Right lung (tissue), 5 donors: Measurements from ENCODE around the gene LIF. TPM values are rescaled to one million over a fixed set of nuclear protein-coding genes. Genes with fewer than 3 reads are reported as not detected.

ENCODE experiments used
- DNase-seq, 2 donors: peaks; one replicate each; pipeline ENCODE4 v3.0.0-alpha.2; 2013
- polyA plus RNA-seq, 5 donors: library from polyadenylated mRNA; unstranded; fragments of 120-200 nt; gene quantifications; one replicate each; pipeline versions ENCODE4 v1.2.1 to v1.2.3, GENCODE V29; 2013; ENCODE audit warnings: inconsistent platforms in 1 of 5, low replicate concordance in 1 of 5; ENCODE audit not compliant: insufficient read length in 5 of 5, insufficient read depth in 1 of 5

Gene LIF
- polyA plus RNA-seq, 5 donors: 1.4 to 2.5 (median 1.7) TPM

GRCh38 chr22:30265131-30265720 is 18.7 kb upstream of the LIF start:
- DNase-seq: no peak

- no peak for DNase-seq
Observed at GRCh38 chr22:30263883-30264282, 17.3 kb upstream of the LIF start.

- DNase-seq: peak in 1 of 2 donors; percentile 61
Observed at GRCh38 chr22:30262917-30263741, 16.6 kb upstream of the LIF start.

DNA sequence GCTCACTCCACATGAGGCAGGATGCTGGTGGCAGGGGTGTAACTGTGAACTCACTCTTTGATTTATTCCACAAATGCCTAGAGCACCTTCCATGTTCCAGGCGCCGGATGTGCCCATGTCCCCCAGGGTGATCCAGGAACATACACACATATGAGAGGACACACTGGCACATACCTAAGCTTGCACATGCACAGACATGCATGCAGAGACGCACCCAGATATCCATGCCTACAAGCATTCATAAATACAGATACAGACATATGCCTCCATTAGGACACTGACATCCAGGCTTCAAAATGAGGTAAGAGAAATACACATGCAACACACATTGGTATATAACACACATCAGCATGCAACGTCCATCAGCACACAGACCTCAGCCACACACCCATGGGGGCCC is 15.6 kb upstream of the LIF start:
- DNase-seq: no peak

DNA sequence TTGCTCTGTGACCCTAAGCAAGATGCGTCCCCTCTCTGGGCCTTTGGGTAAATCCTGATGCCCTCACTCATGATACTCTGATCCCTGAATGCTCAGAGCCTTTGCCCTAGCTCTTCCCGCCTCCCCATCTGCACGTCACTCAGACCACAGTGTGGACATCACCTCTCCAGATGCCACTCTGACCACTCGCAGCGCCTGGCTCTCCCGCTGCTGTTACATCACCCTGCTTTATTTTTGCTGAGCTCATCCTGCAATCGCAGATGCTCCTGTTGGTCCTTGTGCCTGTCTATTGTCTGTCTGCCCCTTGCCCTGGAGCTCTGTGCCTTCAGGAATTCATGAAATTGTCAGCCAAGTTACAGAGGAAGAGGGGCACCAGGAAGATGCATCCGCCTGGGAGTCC is 14.6 kb upstream of the LIF start:
- no peak for DNase-seq

DNA sequence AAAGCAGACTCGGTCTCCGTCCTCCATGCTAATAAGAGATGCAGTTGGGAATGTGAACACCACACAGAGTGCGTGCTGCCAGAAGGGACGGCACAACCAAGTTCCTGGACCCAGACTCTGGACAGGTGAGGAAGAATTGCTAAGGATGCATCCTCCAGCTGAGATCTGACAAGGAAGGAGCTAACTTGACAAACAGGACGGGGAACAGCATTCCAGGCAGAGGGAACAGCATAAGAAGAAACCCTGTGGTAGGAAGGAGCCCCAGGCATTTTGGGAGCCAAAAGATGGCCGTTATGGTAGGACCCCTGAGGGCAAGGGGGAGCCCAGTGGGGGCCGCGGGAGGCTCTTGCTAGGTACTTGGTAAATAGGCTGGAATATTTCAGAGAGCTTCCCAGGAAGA is 14.1 kb upstream of the LIF start:
- no peak for DNase-seq

DNA sequence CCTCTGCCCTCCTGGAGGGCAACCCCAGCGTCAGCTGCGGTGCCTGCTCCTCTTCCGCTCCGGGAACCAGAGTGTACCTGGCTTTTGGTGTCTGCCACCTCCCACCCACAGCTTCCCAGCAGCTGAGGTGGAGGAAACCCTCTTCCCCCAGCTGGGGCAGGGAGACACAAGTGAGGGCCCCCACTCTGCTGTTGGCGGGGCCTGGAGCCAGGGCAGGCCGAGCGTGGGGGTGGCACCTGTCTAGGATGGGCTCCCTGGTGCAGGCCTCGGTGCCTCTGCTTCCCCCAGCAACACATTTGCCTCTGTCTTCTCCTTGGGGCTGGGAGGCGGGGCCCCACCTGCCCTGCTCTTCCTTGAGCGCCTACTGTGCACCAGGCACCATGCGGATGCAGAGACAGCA is 13.7 kb upstream of the LIF start:
- DNase-seq: no peak

DNA sequence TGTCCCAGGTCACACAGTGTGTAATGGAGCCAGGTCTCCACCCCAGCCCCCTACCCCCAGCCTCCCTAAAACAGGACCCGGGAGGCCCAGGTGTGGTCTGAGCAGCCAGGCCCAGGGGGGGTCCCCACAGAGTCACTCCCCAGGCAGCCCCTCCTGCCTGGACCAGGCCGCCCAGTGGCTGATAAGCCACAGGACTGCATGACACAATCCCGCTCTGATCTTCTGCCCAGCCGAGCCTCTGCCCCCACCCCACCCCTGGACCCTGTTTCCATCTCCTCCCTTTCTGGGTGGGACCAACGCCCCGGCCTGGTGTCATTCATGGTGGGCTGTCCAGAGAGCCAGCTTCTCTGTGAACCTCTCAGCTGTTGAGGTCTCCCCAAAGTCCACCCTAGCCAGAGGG is 7.8 kb upstream of the LIF start:
- DNase-seq: no peak

DNA sequence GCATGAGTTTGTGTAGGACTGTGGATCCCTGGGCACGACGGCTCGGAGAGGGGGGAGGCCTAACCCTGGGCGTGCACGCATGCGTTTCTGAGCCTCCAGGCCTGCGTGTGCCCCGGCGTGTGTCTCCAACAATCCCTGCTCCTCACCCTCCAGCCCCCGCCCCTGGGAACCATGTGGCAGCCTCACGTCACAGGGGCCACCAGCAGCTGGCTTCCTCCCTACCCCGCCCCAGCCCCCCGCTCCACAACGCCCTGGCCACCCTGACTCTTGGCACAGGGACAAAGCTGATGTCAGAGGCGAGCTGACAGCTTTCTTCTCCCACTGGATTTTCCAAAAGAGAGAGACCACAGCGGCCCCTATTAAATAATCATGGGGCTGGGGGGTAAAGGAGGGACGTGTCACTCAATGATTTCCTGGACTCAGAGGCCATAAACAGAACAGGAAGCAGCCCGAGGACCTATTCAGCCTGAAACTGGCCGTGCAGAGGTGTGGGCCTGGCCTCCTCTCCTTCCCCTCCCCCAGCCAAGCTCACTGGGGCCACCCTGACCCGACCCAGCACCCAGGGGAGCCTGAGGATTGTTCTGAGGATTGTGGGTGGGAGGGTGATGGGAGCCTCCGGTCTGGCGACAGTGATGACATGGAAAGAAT is 6.8 kb upstream of the LIF start:
- peak; percentile 83 to 90 for DNase-seq

DNA sequence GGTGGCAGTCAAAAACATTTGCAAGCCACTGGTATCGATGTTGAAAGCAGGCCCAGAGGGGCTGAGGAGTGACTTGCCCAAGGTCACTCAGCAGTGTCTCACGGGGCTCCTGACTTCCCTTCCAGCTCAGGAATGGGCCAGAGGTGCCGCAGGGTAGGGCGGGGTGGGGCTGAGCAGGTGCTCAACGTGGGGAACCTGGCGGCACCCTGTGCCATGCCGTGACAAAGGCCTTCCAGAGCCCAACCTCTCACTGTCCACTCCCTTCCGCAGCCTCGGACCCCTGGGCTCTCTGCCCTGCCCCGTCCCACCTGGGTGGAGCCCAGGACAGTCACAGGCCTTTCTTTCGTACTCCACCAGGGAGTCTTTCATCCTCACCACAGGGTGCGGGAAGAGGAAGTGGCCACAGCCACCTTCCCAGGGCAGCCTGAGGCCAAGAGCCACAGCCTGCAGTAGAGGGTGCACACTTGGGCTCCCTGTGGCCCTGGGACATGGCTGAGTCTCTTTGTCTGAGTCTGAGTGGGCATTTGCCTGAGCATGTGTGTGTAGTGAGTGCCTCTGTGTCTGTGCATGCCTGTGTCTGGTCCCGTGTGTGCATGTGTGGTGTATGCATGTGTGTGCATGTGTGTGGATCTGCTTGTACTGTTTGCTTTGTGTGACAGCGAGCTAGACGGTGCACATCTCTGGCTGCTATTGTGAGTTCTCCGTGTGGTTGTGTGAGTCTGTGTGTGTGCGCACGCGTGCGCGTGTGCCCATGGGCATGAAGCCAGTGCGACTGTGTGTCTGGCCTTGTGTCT is 6.0 kb upstream of the LIF start:
- no peak for DNase-seq

DNA sequence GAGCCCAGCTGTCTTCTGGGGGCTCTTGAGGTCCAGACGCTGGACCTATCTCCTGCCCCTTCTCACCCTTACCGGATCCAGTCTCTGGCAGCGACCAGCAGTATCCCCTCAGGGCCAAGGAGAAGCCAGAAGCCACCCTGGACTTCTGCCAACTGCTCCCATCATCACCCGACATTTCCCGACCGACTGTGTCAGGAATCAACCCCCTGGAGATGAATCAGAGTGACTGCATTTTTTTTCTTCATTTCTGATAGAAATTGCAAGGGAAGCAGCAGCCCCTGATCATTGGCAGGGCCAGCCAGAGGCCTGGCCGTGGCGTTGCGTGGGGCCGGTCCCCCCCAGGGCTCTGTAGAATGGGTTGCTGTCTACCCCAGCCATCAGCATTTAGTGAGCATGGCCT is 5.2 kb upstream of the LIF start:
- DNase-seq: no peak

GRCh38 chr22:30250661-30251267 is 4.2 kb upstream of the LIF start:
- DNase-seq: no peak

DNA sequence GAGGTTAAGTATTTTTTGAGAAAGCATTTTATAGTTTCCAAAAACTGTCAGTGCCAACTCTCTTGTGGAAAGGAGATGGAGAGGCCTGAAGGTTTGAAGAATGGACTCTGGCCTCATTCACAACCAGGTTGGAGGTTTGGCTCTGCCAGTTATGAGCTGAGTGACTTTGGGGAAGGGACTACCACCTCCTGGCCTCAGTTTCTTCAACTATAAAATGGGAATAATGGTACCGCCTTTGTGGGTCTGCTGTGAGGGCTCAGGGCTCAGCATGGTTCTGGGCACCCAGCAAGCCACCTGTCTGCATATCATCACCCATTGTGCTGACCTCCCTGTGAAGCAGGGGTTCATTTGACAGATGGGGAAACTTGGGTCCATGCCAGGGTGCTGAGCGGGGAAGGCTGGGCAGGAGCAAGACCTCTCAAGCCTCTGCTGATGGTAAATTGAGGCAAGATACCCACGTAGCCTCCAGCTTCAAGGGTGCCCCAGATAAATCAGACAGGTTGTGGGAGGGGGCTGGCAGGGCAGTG is 3.5 kb upstream of the LIF start:
- DNase-seq: no peak

DNA sequence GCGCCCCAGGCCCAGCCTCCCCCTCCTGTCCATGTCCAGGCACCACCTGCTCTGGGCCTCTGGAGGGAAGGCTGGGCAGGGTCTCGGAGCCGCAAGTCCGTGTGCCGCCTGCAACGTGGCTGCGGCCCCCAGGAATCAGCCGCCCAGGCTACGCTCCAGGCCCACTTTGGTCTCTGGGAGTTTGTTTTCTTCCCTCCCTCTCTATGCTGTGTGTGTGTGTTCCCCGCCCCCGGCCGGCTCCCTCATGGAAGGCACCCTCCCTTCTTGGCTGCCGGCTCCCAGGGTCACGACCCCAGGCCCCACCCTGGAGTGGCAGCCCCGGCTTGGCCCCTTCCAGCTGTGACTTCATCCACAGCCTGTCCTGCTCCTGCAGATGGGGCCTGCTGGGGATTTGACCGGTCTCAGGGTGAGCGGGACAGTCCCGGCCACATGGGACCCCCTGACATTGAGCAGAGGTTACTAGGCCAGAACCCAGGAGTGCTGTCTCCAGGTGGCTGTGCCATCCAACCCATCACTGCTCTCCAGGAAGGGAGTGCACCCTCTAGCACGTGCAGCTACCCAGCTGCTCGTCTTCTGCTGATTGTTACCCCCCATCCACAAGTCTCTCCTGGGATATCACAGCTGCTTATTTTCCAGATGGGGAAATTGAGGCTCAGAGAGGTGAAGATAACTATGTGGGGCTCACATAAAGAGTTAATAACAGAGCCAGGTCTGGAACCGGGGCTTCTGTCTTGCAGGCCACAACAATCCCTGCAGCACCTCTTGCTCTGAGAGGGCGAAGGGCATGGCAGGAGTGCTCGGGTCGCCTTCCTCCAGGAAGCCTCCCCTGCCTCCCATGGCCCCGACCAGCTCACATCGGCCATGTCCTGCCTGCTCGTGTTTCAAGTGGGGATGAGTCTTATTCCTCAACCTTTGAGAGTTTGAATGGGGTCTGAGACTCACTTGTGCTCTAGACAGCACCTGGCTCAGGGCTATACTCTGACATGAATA is 2.8 kb upstream of the LIF start:
- peak in 1 of 2 donors; percentile 70 for DNase-seq

DNA sequence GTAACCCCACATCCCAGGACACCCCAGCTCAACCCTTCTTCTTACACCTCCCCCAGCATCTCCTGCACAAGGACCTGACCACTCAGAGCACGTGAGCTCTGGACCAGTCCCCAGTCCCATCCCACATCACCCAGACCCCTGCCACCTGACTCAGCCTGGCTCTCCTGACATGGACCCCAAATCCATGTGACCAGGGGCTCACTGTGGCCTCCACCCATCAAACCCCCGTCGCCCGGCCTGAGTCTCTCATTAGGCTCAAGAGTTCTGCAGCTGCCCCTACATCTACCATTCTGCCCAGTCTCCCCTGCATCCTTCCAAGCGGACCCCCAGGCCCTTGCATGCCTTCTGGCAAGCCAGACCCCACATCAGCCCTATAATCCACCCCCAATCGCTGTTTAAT is 1.9 kb upstream of the LIF start:
- DNase-seq: no peak

DNA sequence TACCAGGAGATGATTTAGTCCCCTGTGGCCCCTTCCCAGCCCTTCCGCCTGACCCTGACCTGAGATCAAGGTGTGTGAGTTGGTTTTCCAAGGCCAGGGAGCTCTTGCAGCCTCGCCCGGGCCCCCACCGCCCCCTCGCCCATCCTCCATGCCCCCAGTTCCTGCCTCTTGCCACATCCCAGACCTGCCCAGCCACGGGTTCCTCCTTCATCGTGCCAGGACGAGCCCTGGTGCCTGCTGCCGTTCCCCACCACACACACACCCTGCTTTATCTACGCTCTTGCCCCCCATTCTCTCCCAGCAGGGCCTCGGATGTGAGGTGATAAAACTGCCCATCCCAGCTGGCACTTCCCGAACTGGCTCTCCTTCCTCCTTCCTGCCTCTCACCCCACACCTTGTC is 1.4 kb upstream of the LIF start:
- DNase-seq: no peak

- DNase-seq: no peak
Observed at GRCh38 chr22:30247561-30247960, 1.0 kb upstream of the LIF start.

GRCh38 chr22:30246814-30247376 is 336 bp upstream of the LIF start:
- DNase-seq: no peak

- no peak for DNase-seq
Observed at GRCh38 chr22:30245181-30245984, 1.2 kb downstream of the LIF start.
